ENCODE data around the gene OGG1.
"Not testable (repeated sequence)": the region's sequence is repeated elsewhere in the genome, so short reads cannot be mapped to it uniquely, and the experiment has no call there.

Gene OGG1

DNA sequence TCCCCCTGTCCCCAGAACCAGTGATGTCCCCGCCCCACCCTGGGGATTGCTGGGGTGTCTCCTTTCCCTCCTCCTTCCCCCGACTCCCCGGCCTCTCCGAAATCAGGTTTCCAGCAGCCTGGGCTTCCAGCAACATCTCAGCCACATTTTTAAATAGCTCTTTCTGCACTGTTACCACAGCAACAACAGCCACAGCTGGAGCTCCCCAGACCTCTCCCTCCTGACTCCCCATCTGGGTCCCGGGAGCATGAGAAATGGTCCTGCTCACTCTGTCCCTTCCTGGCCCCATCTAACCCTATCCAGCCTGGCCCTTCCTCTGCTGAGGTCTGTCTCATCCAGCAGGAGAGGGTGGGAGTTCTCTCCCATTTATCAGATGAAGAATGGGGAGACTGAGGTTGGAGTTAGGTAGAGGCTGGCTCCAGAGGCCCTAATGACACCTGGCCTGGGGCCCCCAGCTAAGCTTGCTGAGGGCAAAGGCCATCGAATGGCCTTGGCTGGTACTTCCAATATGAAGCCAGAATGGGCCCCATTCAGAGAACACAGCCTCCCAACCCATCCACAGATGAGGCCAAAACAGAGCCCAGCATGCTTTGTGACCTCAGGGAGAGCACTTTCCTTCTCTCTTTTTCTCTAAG lies 18.5 kb downstream of the OGG1 start:
- DNase-seq = no peak

DNA sequence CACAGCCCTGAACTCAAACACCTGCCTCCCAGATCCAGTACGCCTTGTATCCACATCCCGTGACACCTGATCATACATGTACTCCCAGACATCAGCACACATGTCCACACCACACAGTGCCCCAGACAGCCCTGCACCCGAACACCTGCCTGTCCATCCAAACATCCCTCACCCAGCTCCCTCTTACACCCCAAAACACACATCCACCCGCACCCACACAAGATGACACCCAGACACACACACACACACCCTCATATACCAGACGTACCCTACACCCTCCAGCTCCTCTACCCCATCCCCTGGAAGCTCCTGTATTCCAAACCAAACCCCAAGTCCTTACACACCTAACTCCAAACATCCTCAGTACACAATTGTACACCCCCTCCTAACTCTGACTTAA lies 19.3 kb downstream of the OGG1 start:
- no peak for DNase-seq

DNA sequence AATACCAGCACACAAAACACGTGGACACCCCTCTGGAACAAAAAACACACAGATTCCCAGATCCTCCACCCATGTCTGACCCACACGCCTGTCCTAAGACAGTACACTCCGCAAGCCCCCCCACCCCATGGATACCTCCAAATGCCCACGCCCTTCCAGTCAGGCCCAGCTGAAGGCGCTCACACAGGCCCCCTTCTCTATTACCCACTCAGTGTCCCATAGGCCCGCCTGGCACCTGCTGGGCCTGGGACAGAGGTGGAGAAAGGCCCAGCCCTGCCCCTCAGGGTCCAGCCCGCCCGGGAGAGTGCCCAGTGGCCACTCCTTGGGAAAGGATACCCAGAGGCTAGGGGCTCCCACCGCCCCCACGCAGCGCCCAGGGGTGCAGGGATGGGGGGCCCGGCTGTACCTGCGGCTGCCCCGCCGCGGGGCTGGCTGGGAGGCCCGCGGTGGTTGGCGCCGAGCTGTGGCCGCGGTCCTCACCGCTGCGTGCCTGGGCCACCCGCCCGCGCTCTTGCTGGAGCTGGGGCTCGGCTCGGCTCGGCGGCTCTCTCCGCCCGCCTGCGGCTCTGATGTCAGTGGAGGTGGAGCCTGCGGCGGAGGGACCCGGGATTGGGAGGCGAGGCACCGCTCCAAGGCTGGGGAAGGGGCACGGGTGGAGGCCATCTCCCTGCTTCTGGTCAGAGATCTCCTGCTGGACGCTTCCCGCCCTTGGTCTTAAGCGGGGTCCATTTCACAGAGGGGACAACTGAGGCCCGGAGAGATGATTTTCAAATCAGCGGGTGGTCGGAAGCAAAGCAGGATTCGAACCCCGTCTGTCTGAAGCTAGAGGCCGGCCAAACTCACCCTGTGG lies 19.9 kb downstream of the OGG1 start, which contains the start of gene CAMK1:
Gene CAMK1, minus strand, starts transcription at position 522 of the 850 bp plus-strand sequence. CDS start 2,198 bp downstream, outside the sequence.
- DNase-seq = peak; percentile 16

DNA sequence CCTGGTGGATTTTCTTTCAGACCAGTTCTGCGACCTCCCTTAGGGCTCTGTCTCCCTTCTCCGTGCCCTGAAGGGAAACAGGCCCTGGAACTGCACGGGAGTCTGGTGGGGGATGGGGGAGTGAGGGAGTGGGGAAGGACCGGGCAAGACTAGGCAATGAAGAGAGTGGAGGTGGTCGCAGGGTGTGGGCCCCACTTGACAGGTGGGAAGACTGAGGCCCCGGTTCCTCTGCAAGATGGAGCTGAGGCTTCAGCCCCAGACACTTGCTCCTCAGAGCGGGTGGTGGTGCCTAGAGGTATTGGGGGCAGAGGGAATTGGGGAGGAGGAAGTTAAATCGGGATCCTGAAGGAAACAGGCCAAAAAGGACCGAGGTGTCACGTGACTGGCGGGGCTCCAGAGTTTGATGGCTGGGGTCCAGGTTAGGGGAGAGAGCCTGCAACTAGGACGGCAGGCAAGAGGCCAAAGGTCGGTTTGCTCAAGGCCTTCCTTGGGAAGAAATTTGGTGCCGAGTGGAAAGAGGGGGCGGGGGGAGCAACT lies 20.6 kb downstream of the OGG1 start:
- DNase-seq = no peak

DNA sequence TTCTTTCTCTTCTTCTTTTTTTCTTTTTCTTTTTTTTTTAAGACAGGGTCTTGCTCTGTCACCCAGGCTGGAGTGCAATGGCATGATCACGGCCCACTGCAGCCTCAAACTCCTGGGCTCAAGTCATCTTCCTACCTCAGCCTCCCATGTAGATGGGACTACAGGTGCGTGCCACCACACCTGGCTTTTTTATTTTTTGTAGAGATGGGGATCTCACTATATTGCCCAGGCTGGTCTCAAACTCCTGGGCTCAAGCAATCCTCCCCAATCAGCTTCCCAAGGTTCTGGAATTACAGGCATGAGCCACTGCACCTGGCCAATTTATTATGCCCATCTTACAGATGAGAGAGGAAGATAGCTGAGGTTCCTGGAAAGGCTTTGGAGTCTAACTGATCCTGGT lies 21.3 kb downstream of the OGG1 start:
- not testable (repeated sequence) for DNase-seq

DNA sequence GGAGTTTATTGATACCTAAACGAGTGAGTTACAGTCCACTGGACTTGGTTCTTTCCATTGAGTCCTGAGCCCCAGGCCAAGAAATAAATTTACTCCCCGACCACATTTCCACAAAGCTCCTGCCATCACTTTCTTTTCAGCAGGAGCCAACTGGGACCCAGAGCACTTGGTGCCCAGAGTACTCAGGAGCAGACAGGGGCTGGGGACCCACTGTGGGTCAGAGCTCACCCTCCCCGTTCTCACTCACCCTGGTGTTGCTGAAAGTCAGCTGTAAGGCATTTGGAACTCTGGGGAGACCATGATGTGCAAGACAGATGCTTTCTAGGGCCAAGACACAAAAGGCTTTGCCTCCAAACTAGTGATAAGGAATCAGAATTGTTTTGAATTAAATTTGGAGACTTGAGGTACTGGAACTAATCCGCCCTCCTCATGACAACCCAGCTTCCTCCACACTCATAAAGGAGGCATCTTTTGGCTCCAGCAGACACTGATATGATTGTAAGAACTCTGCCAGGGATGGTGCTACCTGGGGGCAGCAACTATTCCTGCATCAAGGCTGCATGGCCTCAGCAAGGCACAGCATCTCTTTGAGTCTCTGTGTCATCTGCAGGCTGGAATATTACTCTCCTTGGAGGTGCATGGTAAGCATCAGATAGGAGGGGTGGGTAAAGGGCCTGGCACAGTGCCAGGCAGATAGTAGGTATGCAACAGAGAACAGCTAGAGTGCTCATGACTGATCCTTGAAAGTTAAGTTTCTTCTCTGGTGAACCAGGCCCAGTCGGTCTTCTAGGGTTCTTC lies 27.3 kb downstream of the OGG1 start:
- DNase-seq = no peak

DNA sequence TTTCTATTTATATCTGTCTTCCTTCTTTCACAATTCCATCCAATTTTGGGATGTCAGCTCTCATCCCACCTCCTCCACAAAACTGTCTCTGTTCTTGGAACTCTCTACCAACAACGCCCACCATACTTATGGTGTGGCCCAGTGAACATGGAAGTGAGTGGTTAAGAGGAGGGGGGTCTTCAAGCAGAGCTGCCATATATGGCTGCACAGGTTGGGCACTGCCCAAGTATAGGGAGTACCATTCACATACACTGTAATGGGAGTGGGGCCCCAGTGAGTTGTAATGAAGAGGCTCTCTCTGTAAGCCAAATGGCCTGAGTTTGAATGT lies 27.9 kb downstream of the OGG1 start:
- no peak for DNase-seq

DNA sequence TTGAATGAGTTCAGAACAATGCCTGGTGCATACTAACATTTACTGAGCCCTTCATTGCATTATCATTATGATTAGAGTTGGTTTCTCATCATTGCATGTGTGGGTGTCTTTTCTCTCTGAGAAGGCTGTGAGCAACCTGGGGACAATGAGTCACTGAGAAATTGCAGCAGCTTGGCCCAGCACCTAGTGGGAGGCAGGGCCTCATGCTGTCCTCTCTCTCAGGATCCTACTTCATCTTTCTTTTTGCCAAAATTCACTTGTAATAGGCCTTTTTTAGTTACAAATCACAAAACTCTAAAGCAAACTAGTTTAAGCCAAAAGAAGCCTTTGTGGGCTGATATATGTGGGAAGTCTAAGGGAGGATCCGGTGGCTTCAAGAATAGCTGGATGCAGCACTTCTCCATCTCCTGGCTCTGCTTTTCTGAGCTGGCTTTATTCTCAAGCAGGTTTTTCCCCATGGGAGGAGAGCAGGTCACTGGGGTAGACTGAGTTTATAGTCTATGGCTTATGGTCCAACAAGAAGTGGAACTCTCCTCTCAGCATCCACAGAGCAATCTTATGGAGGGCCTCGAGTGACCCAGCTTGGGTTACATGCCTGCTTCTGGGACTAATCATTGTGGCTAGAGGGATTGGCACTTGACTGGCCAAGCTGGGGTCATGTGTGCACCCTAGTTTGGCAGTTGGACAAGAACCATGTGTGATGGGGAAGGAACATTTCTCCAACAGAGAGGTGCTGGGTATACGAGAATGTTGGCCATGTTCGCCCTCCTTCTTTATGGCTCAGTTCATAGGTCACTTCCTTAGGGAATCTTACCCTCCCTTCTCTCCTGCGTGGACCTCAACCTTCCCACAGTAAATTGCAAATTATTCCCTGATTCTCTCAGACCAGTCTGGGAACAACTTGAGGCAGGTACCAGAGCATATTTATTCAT lies 28.7 kb downstream of the OGG1 start:
- no peak for DNase-seq

DNA sequence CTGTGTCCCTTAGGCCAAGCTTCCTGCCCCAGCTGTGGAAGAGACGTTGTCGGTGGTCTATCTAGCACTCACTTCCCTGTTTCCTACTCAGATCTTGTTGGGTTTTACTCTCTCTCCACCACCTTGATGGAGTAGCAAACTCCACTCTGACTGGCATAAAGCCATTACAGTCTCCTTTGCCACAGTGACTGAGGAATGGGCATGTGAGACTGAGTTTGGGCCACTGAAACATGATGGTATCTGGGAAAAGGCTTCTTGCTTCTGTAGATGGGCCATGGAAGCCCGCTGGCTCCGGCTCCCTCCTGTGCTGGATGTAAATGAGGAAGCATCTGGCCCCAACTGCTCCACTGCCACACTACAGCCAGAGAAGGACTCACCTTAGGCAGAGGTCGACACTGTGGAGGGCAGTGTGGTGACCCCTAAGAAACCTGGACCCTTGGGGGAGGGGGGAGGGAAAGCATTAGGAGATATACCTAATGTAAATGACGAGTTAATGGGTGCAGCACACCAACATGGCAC lies 29.4 kb downstream of the OGG1 start:
- no peak for DNase-seq

DNA sequence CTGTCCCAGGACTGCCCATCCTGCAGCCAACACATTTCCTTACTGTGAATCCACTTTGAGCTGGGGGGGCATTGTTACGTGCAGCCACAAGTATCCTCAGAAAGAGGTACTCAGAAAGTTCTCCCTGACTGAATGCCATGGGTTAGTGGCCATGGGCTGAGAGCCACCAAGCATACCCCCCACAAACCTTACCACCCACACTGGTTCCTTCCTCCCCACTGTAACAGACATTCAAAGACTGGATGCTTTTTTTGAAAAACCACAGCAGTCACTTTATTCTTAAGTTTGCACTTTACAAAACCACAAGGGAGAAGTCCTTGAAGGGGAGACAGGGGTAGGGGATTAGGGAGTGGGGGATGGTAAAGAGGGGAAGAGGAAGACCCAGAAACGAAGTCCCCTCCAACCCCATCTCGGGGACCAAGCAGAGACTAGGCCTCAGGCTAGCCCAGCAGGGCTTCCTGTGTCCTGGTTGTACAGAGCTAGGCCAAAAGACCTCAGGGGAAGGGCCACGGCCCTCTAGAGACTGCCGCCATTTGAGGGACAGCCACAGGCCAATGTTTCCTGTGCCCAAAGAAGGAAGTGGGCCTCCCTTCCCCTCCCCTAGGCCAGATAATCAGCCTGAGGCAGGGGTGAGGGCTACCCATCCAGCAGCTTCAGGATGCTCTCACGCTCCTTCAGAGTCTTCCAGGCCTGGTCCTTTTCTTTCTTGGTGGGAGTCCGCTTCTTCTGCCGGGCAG lies 30.1 kb downstream of the OGG1 start:
- DNase-seq = no peak

DNA sequence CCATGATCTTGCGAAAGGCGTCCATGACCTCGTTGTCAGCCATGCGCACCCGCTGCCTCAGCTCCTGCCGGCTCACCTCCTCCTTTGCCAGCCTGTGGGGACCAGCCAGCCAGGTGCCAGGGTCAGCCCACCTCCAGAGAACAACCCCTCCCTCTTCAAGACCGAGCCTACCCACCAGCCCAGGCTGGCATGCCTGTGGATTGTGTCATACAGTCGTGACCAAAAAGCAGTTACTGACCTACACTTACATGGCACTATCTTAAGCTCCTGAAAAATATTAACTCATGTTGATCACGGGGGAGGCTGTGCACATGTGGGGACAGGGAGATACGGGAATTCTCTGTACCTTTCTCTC lies 30.7 kb downstream of the OGG1 start:
- no peak for DNase-seq

DNA sequence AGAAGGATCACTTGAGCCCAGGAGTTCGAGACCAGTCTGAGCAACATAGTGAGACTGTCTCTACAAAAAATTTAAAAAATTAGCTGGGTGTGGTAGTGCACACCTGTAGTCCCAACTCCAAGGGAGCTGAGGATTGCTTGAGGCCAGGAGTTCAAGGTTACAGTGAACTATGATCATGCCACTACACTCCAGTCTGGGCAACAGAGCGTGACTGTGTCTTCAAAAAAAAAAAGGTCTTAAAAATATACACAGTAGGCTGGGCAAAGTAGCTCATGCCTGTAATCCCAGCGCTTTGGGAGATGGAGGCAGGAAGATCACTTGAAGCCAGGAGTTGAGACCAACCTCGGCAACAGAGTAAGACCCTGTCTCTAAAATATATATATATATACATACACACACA lies 31.2 kb downstream of the OGG1 start:
- DNase-seq = no peak

DNA sequence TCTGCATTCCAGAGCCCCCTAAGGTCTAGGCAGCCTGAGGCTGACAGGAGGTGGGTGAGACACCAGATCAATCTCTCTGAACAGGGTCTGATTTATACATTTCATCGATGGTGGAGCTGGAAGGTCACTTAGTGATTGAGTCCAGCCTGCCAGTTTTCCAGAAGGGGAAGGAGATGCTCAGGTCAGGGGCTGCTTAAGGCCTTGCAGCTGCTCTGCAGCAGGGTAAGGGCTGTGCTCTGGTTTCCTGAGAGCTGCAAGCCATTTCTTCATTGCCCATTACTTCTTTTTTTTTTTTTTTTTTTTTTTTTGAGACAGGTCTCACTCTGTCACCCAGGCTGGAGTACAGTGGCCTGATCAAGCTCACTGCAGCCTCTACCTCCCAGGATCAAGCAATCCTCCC lies 31.8 kb downstream of the OGG1 start:
- no peak for DNase-seq

DNA sequence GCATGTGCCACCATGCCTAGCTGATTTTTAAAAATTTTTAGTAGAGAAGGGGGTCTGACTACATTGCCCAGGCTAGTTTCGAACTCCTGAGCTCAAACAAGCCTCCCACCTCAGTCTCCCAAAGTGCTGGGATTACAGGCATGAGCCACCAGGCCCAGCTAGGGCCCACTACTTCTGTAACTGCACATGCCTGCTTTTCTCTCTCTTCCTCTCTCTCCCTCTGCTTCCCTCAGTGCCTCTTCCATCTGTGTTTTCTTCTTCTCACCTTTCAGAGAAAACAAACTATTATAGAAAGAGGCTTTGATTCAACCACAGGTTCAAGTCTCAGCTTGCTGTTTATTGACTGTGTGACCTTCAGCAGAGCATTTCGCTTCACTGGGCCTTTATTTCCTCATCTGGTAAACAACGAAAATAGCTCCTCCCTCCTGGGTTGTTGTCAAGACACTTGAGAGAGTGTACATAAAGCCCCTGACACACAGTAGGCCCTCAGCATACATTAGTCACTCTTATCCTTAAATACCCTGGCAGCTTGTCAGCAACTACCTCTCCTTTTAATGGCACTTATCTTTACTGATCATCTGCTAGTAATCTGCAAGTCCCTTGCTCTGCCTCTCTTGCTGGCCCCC lies 32.3 kb downstream of the OGG1 start:
- DNase-seq = peak; percentile 0

DNA sequence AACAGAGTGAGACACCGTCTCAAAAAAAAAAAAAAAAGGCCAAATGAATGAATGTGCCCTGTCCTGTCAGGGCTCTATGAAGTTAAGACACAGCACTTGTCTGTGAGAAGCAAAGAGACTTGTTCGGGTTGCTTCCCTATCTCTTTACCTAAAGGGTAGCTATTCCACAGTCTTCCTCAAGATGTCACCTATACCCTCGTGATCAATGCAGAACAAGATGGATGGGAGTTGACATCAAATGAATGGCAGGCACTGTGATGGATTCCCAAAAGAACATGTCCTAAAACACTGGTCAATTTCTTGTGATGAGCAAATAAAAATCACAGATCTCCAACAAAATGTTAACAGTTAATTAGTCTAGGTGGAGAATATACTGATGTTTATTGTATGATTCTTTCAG lies 33.0 kb downstream of the OGG1 start:
- DNase-seq = no peak

DNA sequence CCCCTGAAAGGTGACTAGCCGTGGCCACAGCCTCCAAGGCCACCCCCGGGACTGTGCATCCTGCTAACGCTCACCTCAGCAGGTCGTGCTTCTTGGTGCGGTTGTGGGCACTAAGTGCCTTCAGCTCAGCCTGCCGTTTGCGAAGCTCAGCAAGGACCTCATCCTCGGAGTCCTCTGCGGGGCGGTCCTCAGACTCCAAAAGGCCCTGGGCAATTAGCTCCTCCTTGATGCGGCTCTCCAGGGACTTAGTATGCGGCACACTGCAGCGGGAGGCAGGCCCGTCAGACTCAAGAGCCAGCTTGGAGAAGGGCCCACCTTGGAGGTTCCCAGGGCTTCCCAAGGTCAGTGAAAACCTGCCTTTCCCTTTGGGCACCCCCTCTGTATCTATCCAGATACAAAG lies 34.2 kb downstream of the OGG1 start:
- no peak for DNase-seq

DNA sequence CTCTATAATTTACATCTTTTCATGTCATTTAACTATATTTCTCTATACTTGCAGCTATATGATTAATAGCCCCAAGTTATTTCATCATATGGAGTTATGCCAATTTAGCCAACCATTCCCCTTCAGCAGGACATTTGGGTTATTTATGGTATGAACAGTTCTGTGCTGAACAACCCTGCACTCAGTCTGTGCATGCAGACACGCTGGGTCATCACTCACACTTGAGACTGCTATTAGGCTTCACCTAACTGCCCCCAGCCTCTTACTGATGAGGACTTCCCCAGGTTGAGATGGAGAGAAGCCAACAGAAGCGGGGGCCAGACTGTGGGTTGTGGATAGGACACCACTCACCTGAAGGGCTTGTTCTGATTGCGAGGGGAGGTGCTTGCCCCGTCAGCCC lies 35.2 kb downstream of the OGG1 start:
- no peak for DNase-seq

DNA sequence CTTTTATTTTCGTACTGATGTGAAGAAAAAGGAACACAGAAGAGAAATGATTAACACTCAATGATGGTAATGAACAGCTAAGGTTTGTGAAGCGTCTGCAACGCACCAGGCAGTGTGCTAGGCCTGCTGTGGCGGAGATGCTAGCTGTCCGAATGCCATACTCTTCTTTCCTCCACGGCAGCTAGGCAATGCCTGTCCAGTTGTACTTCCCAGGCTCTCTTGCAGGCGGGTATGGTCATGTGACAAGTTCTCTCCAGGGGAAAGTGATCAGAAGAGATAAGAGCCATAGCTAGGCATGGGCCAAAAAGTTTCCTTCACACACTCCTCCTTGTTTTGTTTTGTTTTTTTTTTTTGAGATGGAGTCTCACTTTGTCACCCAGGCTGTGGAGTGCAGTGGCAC lies 35.9 kb downstream of the OGG1 start:
- DNase-seq = no peak

DNA sequence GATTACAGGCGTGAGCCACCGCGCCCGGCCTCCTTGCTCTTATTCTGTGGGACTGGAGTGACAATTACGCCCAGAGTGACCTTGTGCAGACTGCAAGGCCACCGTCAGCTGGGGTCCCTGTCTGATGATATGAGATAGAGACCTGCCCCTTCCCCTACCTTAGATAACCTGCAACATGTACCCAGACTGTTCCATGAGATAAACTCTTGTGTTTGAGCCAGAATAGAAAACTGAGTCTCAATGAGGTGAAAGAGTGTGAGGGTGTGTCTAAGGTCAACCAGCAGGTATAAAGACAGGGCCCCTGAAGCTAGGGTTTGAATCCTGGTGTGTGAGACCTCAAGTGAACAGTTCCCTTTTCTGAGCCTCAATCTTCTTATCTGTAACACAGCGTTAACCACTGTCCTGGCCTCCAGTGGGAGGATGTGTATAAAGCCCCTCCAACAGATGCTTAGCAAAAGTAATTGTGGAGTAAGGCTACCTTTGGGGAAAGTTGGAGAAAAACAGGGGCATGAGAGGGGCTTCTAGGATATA lies 36.5 kb downstream of the OGG1 start:
- DNase-seq = no peak

DNA sequence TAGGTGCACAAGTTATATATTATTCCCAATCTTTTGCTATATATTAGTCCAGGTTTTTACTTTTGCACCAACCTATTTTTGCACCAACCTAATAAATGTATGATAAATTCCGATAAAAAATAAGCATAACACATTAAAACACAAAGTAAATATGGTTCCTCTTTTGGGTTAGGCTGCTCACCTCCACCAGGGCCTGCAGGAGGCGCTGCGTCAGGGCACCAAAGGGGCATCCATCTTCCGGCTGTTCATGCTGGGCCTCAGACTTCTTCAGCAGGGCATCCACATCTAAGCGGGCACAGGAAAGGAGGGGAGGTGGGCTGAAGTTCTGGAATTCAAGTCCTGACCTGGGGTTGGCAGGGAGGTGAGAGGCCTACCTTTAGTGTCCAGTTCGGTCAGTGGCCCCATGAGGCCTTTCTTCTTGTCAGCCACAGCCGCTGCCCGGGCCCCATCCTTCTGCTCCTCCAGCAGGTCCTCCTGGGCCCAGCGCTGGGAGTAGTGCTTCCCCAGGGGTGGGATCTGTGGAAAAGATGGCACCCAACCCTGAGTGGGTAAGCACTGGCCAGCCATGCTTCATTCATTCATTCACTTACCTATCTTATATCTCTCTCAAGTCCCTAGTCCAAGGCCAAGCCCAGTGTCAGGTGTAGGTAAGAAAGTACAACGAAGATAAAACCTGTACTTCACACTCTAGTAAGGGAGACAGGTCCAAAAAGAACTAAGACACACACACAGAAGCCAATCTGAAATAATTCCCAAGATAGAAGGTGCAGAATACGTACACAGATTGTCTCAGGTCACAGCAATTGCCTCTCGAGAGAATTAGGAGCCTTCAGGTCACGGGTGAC lies 37.3 kb downstream of the OGG1 start:
- no peak for DNase-seq
